ENCODE data around the gene MRC1.

Gene MRC1

GRCh38 chr10:17848646-17849045, 39.5 kb downstream of the MRC1 start:
- no peak overlapping the region for H4K8ac ChIP-seq (ENCODE audit: low read length)
- H3K9me3 ChIP-seq (ENCODE audit: control insufficient read depth, low read length) = no peaks in the 10 kb centered on the region
- H3K4me3 ChIP-seq (ENCODE audit: insufficient read depth in 1 of 2, low read depth in 1 of 2, low read length in 2 of 2) = no peak overlapping the region
- H3K4me1 ChIP-seq (ENCODE audit: control insufficient read depth, insufficient read depth, low read depth, low read length) = no peaks in the 10 kb centered on the region
- no peak overlapping the region for H2BK12ac ChIP-seq (ENCODE audit: low read length in 2 of 2)
- no peak overlapping the region for H3K23ac ChIP-seq (ENCODE audit: low read length in 2 of 2)
- no peak overlapping the region for H4K91ac ChIP-seq (ENCODE audit: low read length)
- H3K27me3 ChIP-seq (ENCODE audit: control insufficient read depth in 1 of 2, insufficient read depth in 1 of 2, low read length in 2 of 2) = no peaks in the 10 kb centered on the region
- H3K79me1 ChIP-seq (replicated peaks; ENCODE audit: low read length, poor library complexity, severe bottlenecking) = no peaks in the 10 kb centered on the region
- no peak overlapping the region for H2AK5ac ChIP-seq (ENCODE audit: low read length, severe bottlenecking)
- no peak overlapping the region for H2BK120ac ChIP-seq (ENCODE audit: low read depth, low read length)
- no peak for DNase-seq
- H3K14ac ChIP-seq (ENCODE audit: low read length in 2 of 2) = no peak overlapping the region
- H2BK5ac ChIP-seq (ENCODE audit: low read depth, low read length, poor library complexity, severe bottlenecking) = no peak overlapping the region
- no peak overlapping the region for H3K9ac ChIP-seq (ENCODE audit: low read length)
- H3K36me3 ChIP-seq (ENCODE audit: control insufficient read depth in 1 of 2, insufficient read depth in 2 of 2, low read depth in 1 of 2, low read length in 2 of 2) = no peaks in the 10 kb centered on the region
- H3K18ac ChIP-seq (ENCODE audit: low read depth in 1 of 2, low read length in 2 of 2) = no peak overlapping the region
- H2BK15ac ChIP-seq (ENCODE audit: low read depth, poor library complexity, severe bottlenecking) = no peak overlapping the region
- no peak overlapping the region for H3K4ac ChIP-seq (ENCODE audit: low read depth in 1 of 2, low read length in 2 of 2)
- WGBS = 69% methylated on average over 2 of the region's 5 CpGs
- no peak overlapping the region for H2AFZ ChIP-seq (ENCODE audit: low read depth, low read length)
- no peak overlapping the region for H3K4me2 ChIP-seq (ENCODE audit: low read length, poor library complexity, severe bottlenecking)
- H3K27ac ChIP-seq (ENCODE audit: low read length, poor library complexity, severe bottlenecking) = no peak overlapping the region

GRCh38 chr10:17850501-17850900, 41.4 kb downstream of the MRC1 start:
- WGBS = 87% methylated on average over 3 of the region's 3 CpGs
- Histone ChIP-seq H4K91ac (ENCODE audit: low read length) (no peak overlapping the region), H2BK120ac (ENCODE audit: low read depth, low read length) (no peak overlapping the region), H3K4me3 (ENCODE audit: insufficient read depth in 1 of 2, low read depth in 1 of 2, low read length in 2 of 2) (no peak overlapping the region), H3K23ac (ENCODE audit: low read length in 2 of 2) (no peak overlapping the region), H3K14ac (ENCODE audit: low read length in 2 of 2) (no peak overlapping the region), H2AK5ac (ENCODE audit: low read length, severe bottlenecking) (no peak overlapping the region), H2BK5ac (ENCODE audit: low read depth, low read length, poor library complexity, severe bottlenecking) (no peak overlapping the region), H4K8ac (ENCODE audit: low read length) (no peak overlapping the region), H3K27me3 (ENCODE audit: control insufficient read depth in 1 of 2, insufficient read depth in 1 of 2, low read length in 2 of 2) (no peaks in the 10 kb centered on the region), H3K79me1 (replicated peaks; ENCODE audit: low read length, poor library complexity, severe bottlenecking) (no peaks in the 10 kb centered on the region), H3K4me2 (ENCODE audit: low read length, poor library complexity, severe bottlenecking) (no peak overlapping the region), H2BK15ac (ENCODE audit: low read depth, poor library complexity, severe bottlenecking) (no peak overlapping the region), H3K9ac (ENCODE audit: low read length) (no peak overlapping the region), H3K4ac (ENCODE audit: low read depth in 1 of 2, low read length in 2 of 2) (no peak overlapping the region), H2BK12ac (ENCODE audit: low read length in 2 of 2) (no peak overlapping the region), H3K18ac (ENCODE audit: low read depth in 1 of 2, low read length in 2 of 2) (no peak overlapping the region), H3K4me1 (ENCODE audit: control insufficient read depth, insufficient read depth, low read depth, low read length) (no peaks in the 10 kb centered on the region), H3K27ac (ENCODE audit: low read length, poor library complexity, severe bottlenecking) (no peak overlapping the region), H3K36me3 (ENCODE audit: control insufficient read depth in 1 of 2, insufficient read depth in 2 of 2, low read depth in 1 of 2, low read length in 2 of 2) (no peaks in the 10 kb centered on the region), H2AFZ (ENCODE audit: low read depth, low read length) (no peak overlapping the region), H3K9me3 (ENCODE audit: control insufficient read depth, low read length) (no peaks in the 10 kb centered on the region)
- no peak for DNase-seq

- Histone ChIP-seq H3K9me3 (ENCODE audit: control insufficient read depth, low read length) (no peaks in the 10 kb centered on the region), H4K8ac (ENCODE audit: low read length) (no peak overlapping the region), H3K27ac (ENCODE audit: low read length, poor library complexity, severe bottlenecking) (no peak overlapping the region), H3K4me2 (ENCODE audit: low read length, poor library complexity, severe bottlenecking) (no peak overlapping the region), H3K23ac (ENCODE audit: low read length in 2 of 2) (no peak overlapping the region), H2BK5ac (ENCODE audit: low read depth, low read length, poor library complexity, severe bottlenecking) (no peak overlapping the region), H2BK120ac (ENCODE audit: low read depth, low read length) (no peak overlapping the region), H3K9ac (ENCODE audit: low read length) (no peak overlapping the region), H3K14ac (ENCODE audit: low read length in 2 of 2) (no peak overlapping the region), H3K18ac (ENCODE audit: low read depth in 1 of 2, low read length in 2 of 2) (no peak overlapping the region), H3K36me3 (ENCODE audit: control insufficient read depth in 1 of 2, insufficient read depth in 2 of 2, low read depth in 1 of 2, low read length in 2 of 2) (no peaks in the 10 kb centered on the region), H2AFZ (ENCODE audit: low read depth, low read length) (no peak overlapping the region), H3K27me3 (ENCODE audit: control insufficient read depth in 1 of 2, insufficient read depth in 1 of 2, low read length in 2 of 2) (no peaks in the 10 kb centered on the region), H2BK12ac (ENCODE audit: low read length in 2 of 2) (no peak overlapping the region), H3K4me3 (ENCODE audit: insufficient read depth in 1 of 2, low read depth in 1 of 2, low read length in 2 of 2) (no peak overlapping the region), H3K79me1 (replicated peaks; ENCODE audit: low read length, poor library complexity, severe bottlenecking) (no peaks in the 10 kb centered on the region), H3K4me1 (ENCODE audit: control insufficient read depth, insufficient read depth, low read depth, low read length) (no peaks in the 10 kb centered on the region), H4K91ac (ENCODE audit: low read length) (no peak overlapping the region), H2BK15ac (ENCODE audit: low read depth, poor library complexity, severe bottlenecking) (no peak overlapping the region), H3K4ac (ENCODE audit: low read depth in 1 of 2, low read length in 2 of 2) (no peak overlapping the region), H2AK5ac (ENCODE audit: low read length, severe bottlenecking) (no peak overlapping the region)
- DNase-seq = no peak
- WGBS = 78% methylated on average over 4 of the region's 4 CpGs
Measured at GRCh38 chr10:17851611-17852010, 42.5 kb downstream of the MRC1 start.

- Histone ChIP-seq H3K27me3 (ENCODE audit: control insufficient read depth in 1 of 2, insufficient read depth in 1 of 2, low read length in 2 of 2) (no peaks in the 10 kb centered on the region), H3K27ac (ENCODE audit: low read length, poor library complexity, severe bottlenecking) (no peak overlapping the region), H2BK15ac (ENCODE audit: low read depth, poor library complexity, severe bottlenecking) (no peak overlapping the region), H4K91ac (ENCODE audit: low read length) (no peak overlapping the region), H2BK120ac (ENCODE audit: low read depth, low read length) (no peak overlapping the region), H2BK12ac (ENCODE audit: low read length in 2 of 2) (no peak overlapping the region), H3K9me3 (ENCODE audit: control insufficient read depth, low read length) (no peaks in the 10 kb centered on the region), H3K4me1 (ENCODE audit: control insufficient read depth, insufficient read depth, low read depth, low read length) (no peaks in the 10 kb centered on the region), H3K4ac (ENCODE audit: low read depth in 1 of 2, low read length in 2 of 2) (no peak overlapping the region), H3K14ac (ENCODE audit: low read length in 2 of 2) (no peak overlapping the region), H3K23ac (ENCODE audit: low read length in 2 of 2) (no peak overlapping the region), H3K79me1 (replicated peaks; ENCODE audit: low read length, poor library complexity, severe bottlenecking) (no peaks in the 10 kb centered on the region), H3K36me3 (ENCODE audit: control insufficient read depth in 1 of 2, insufficient read depth in 2 of 2, low read depth in 1 of 2, low read length in 2 of 2) (no peaks in the 10 kb centered on the region), H3K4me2 (ENCODE audit: low read length, poor library complexity, severe bottlenecking) (no peak overlapping the region), H3K9ac (ENCODE audit: low read length) (no peak overlapping the region), H4K8ac (ENCODE audit: low read length) (no peak overlapping the region), H2AK5ac (ENCODE audit: low read length, severe bottlenecking) (no peak overlapping the region), H3K4me3 (ENCODE audit: insufficient read depth in 1 of 2, low read depth in 1 of 2, low read length in 2 of 2) (no peak overlapping the region), H2AFZ (ENCODE audit: low read depth, low read length) (no peak overlapping the region), H3K18ac (ENCODE audit: low read depth in 1 of 2, low read length in 2 of 2) (no peak overlapping the region), H2BK5ac (ENCODE audit: low read depth, low read length, poor library complexity, severe bottlenecking) (no peak overlapping the region)
- 92% methylated on average over 6 of the region's 7 CpGs for WGBS
- DNase-seq = no peak
Measured at GRCh38 chr10:17854044-17854652, 45.0 kb downstream of the MRC1 start.

Data from mesenchymal stem cell (in vitro differentiated cells and primary cell).